Lower lobe of right lung (tissue), 2 donors: ENCODE data around the gene TTLL8. TPM values are rescaled to one million over a fixed set of nuclear protein-coding genes. Genes with fewer than 3 reads are reported as not detected.
A peak's percentile ranks its signal among the peaks of the same experiment; 100 is the strongest.

Source experiments
- ATAC-seq, 2 donors: fragments of 200-7000 bp; cut with Tn5 transposase; one replicate each; pipeline ENCODE4 v1.9.1; 2020 to 2022; ENCODE audit warnings: mild to moderate bottlenecking in 2 of 2, moderate library complexity in 2 of 2
- DNase-seq: peaks from one replicate; pipeline ENCODE4 v3.0.0-alpha.2; 2020
- H3K27ac ChIP-seq: fragments of 200-600 bp; one replicate; pipeline ENCODE4 v1.8.0; 2022
- H3K27me3 ChIP-seq: fragments of 200-600 bp; one replicate; pipeline ENCODE4 v1.8.0; 2022; ENCODE audit warnings: low read depth
- H3K36me3 ChIP-seq: fragments of 200-600 bp; one replicate; pipeline ENCODE4 v1.8.0; 2022; ENCODE audit warnings: mild to moderate bottlenecking
- H3K4me1 ChIP-seq: fragments of 200-600 bp; one replicate; pipeline ENCODE4 v1.8.0; 2022
- H3K4me3 ChIP-seq: fragments of 200-600 bp; one replicate; pipeline ENCODE4 v1.8.0; 2022; ENCODE audit warnings: mild to moderate bottlenecking
- H3K9me3 ChIP-seq: fragments of 200-600 bp; one replicate; pipeline ENCODE4 v1.8.0; 2022
- intact Hi-C: fragments of 100-400 bp; cut with DNase I; formaldehyde crosslinking; loops from one replicate; pipeline ENCODE4 v1.11.0; 2022
- total RNA-seq: library from RNA; stranded (reverse); fragmentation: NEBNext Ultra II Directional; extraction: Animal tissue kit (Norgen Biotek cat#: 25700); gene quantifications from one replicate; pipeline ENCODE4 v1.2.1, GENCODE V29; 2021
- TF ChIP-seq, protein P1 (sequence below): fragments of 200-600 bp; IDR thresholded peaks from one replicate; pipeline ENCODE4 v1.8.0; 2022; ENCODE audit warnings: antibody characterized with exemption, mild to moderate bottlenecking
- donor health status: DM: no; HTN: yes; CAD: no; lungs with severe emphysema.

TTLL8 gene
- total RNA-seq, 1 donor from 2014 or later: not detected

GRCh38 chr22:50030297-50031188 lies 27.6 kb downstream of the TTLL8 start:
- intact Hi-C loops: loop anchor here (10.0 kb wide), 1 partner anchor 106 kb away; no protein-coding TSS in a partner anchor
- H3K36me3 ChIP-seq: no peaks in the 10 kb centered on the region
- no peak overlapping the region for H3K4me3 ChIP-seq
- no peaks in the 10 kb centered on the region for H3K9me3 ChIP-seq
- H3K4me1 ChIP-seq: peaks cover 5% of the 10 kb centered on the region
- DNase-seq: peak; percentile 88
- H3K27me3 ChIP-seq: peaks cover 28% of the 10 kb centered on the region
- TF ChIP-seq, protein P1, sequence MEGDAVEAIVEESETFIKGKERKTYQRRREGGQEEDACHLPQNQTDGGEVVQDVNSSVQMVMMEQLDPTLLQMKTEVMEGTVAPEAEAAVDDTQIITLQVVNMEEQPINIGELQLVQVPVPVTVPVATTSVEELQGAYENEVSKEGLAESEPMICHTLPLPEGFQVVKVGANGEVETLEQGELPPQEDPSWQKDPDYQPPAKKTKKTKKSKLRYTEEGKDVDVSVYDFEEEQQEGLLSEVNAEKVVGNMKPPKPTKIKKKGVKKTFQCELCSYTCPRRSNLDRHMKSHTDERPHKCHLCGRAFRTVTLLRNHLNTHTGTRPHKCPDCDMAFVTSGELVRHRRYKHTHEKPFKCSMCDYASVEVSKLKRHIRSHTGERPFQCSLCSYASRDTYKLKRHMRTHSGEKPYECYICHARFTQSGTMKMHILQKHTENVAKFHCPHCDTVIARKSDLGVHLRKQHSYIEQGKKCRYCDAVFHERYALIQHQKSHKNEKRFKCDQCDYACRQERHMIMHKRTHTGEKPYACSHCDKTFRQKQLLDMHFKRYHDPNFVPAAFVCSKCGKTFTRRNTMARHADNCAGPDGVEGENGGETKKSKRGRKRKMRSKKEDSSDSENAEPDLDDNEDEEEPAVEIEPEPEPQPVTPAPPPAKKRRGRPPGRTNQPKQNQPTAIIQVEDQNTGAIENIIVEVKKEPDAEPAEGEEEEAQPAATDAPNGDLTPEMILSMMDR: peak; percentile 92
- ATAC-seq: peak; percentile 92 to 94
- no peak overlapping the region for H3K27ac ChIP-seq

- Histone ChIP-seq H3K9me3 (no peaks in the 10 kb centered on the region), H3K27me3 (peaks cover 25% of the 10 kb centered on the region), H3K27ac (no peak overlapping the region), H3K4me1 (peaks cover 5% of the 10 kb centered on the region), H3K4me3 (no peak overlapping the region), H3K36me3 (no peaks in the 10 kb centered on the region)
- peak; percentile 8 to 20 for ATAC-seq
- intact Hi-C loops: no loop called here
- TF ChIP-seq, protein P1: no peak
- peak; percentile 60 for DNase-seq
Measured at GRCh38 chr22:50027639-50028537, 30.2 kb downstream of the TTLL8 start.

DNA sequence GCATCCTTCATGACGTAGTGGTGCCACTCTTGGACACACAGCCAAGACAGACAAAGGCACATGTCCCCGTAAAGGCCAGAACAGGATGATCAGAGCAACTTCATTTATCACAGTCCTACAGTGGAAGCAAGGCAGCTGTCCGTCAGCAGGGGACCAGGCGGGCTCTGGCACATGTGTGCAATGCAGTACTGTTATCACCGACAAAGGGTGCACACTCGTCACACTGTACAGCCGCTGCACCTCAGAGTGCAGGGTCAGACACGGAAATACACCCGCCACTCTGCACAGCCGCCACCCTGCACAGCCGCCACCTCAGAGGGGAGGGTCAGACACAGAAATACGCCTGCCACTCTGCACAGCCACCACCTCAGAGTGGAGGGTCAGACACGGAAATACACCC lies 32.1 kb downstream of the TTLL8 start:
- intact Hi-C loops: no loop called here
- peaks cover 17% of the 10 kb centered on the region for H3K27me3 ChIP-seq

DNA sequence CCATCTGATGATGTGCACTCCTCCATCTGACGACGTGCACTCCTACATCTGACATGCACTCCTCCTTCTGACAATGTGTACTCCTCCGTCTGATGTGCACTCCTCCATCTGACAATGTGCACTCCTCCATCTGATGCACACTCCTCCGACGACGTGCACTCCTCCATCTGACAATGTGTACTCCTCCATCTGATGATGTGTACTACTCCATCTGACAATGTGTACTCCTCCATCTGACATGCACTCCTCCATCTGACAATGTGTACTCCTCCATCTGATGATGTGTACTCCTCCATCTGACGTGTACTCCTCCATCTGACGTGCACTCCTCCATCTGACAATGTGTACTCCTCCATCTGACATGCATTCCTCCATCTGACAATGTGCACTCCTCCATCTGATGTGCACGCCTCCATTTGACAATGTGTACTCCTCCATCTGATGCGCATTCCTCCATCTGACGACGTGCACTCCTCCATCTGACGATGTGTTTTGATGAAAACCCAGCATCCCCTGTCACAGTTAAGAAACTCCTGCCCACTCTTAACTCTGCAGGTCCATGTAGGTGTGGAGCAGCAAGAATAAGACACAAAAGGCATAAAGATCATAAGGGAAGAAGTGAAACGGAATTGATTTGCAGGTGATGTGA lies 35.8 kb downstream of the TTLL8 start:
- peaks cover 17% of the 10 kb centered on the region for H3K27me3 ChIP-seq
- TF ChIP-seq, protein P1: no peak
- no peaks in the 10 kb centered on the region for H3K4me1 ChIP-seq
- no peak overlapping the region for H3K4me3 ChIP-seq
- no peaks in the 10 kb centered on the region for H3K9me3 ChIP-seq
- no peak overlapping the region for H3K27ac ChIP-seq
- intact Hi-C loops: no loop called here
- ATAC-seq: no peak
- DNase-seq: no peak
- H3K36me3 ChIP-seq: no peaks in the 10 kb centered on the region

More for the DNA sequence above, 32.1 kb downstream of the TTLL8 start:
- TF ChIP-seq, protein P1: no peak
- Histone ChIP-seq H3K36me3 (no peaks in the 10 kb centered on the region), H3K4me3 (no peak overlapping the region), H3K27ac (no peak overlapping the region), H3K4me1 (peaks cover 5% of the 10 kb centered on the region), H3K9me3 (no peaks in the 10 kb centered on the region)
- no peak for ATAC-seq
- no peak for DNase-seq

DNA sequence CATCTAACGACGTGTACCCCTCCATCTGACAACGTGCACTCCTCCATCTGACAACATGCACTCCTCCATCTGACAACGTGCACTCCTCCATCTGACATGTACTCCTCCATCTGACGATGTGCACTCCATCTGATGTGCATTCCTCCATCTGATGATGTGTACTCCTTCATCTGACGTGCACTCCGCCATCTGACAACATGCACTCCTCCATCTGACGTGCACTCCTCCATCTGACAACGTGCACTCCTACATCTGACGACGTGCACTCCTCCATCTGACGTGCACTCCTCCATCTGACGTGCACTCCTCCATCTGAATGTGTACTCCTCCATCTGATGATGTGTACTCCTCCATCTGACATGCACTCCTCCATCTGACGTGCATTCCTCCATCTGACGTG lies 37.5 kb downstream of the TTLL8 start:
- Histone ChIP-seq H3K9me3 (no peaks in the 10 kb centered on the region), H3K36me3 (no peaks in the 10 kb centered on the region), H3K4me1 (no peaks in the 10 kb centered on the region), H3K27ac (no peak overlapping the region), H3K27me3 (peaks cover 32% of the 10 kb centered on the region), H3K4me3 (no peak overlapping the region)
- TF ChIP-seq, protein P1: no peak
- no peak for DNase-seq
- no peak for ATAC-seq
- intact Hi-C loops: no loop called here
